ENCODE data around the gene PDE4D.

PDE4D gene

GRCh38 chr5:59115345-59115744 lies 778.2 kb downstream of the PDE4D start:
- no peak for DNase-seq (ENCODE audit: low read depth in 2 of 2)

- DNase-seq (ENCODE audit: low read depth in 2 of 2) = no peak
Measured at GRCh38 chr5:59109383-59109782, 784.1 kb downstream of the PDE4D start.

- DNase-seq (ENCODE audit: low read depth in 2 of 2) = no peak
Measured at GRCh38 chr5:59107692-59108091, 785.8 kb downstream of the PDE4D start.

GRCh38 chr5:59104400-59105127 lies 789.0 kb downstream of the PDE4D start:
- DNase-seq (ENCODE audit: low read depth in 2 of 2) = no peak

- DNase-seq (ENCODE audit: low read depth in 2 of 2) = no peak
Measured at GRCh38 chr5:59103303-59103702, 790.2 kb downstream of the PDE4D start.

- DNase-seq (ENCODE audit: low read depth in 2 of 2) = no peak
Measured at GRCh38 chr5:59102437-59102836, 791.1 kb downstream of the PDE4D start.

GRCh38 chr5:59100875-59101274 lies 792.7 kb downstream of the PDE4D start:
- no peak for DNase-seq (ENCODE audit: low read depth in 2 of 2)

GRCh38 chr5:59099995-59100345 lies 793.6 kb downstream of the PDE4D start:
- DNase-seq (ENCODE audit: low read depth in 2 of 2) = no peak

- DNase-seq (ENCODE audit: low read depth in 2 of 2) = peak in 1 of 2 donors; percentile 17
Measured at GRCh38 chr5:59099270-59099994, 794.1 kb downstream of the PDE4D start.

GRCh38 chr5:59098743-59099142 lies 794.8 kb downstream of the PDE4D start:
- DNase-seq (ENCODE audit: low read depth in 2 of 2) = no peak

GRCh38 chr5:59097712-59098111 lies 795.8 kb downstream of the PDE4D start:
- DNase-seq (ENCODE audit: low read depth in 2 of 2) = no peak

GRCh38 chr5:59097116-59097515 lies 796.4 kb downstream of the PDE4D start:
- DNase-seq (ENCODE audit: low read depth in 2 of 2) = no peak

GRCh38 chr5:59095480-59095879 lies 798.0 kb downstream of the PDE4D start:
- DNase-seq (ENCODE audit: low read depth in 2 of 2) = no peak

GRCh38 chr5:59094864-59095263 lies 798.7 kb downstream of the PDE4D start:
- DNase-seq (ENCODE audit: low read depth in 2 of 2) = no peak

- no peak for DNase-seq (ENCODE audit: low read depth in 2 of 2)
Measured at GRCh38 chr5:59093329-59093728, 800.2 kb downstream of the PDE4D start.

- DNase-seq (ENCODE audit: low read depth in 2 of 2) = no peak
Measured at GRCh38 chr5:59092758-59093157, 800.8 kb downstream of the PDE4D start.

- DNase-seq (ENCODE audit: low read depth in 2 of 2) = no peak
Measured at GRCh38 chr5:59091965-59092364, 801.6 kb downstream of the PDE4D start.

- no peak for DNase-seq (ENCODE audit: low read depth in 2 of 2)
Measured at GRCh38 chr5:59090323-59090722, 803.2 kb downstream of the PDE4D start.

GRCh38 chr5:59089767-59090166 lies 803.8 kb downstream of the PDE4D start:
- DNase-seq (ENCODE audit: low read depth in 2 of 2) = no peak

- DNase-seq (ENCODE audit: low read depth in 2 of 2) = no peak
Measured at GRCh38 chr5:59088546-59088945, 805.0 kb downstream of the PDE4D start.

GRCh38 chr5:59086024-59086423 lies 807.5 kb downstream of the PDE4D start:
- no peak for DNase-seq (ENCODE audit: low read depth in 2 of 2)

- no peak for DNase-seq (ENCODE audit: low read depth in 2 of 2)
Measured at GRCh38 chr5:59081693-59082092, 811.8 kb downstream of the PDE4D start.
